Embryonic facial prominence (tissue), 1 donor: ENCODE results near the gene IL17RB.

ENCODE experiments used
- DNase-seq: peaks from one replicate; pipeline ENCODE4 v3.0.0-alpha.2; 2016; ENCODE audit errors: extremely low spot score

IL17RB gene, protein sequence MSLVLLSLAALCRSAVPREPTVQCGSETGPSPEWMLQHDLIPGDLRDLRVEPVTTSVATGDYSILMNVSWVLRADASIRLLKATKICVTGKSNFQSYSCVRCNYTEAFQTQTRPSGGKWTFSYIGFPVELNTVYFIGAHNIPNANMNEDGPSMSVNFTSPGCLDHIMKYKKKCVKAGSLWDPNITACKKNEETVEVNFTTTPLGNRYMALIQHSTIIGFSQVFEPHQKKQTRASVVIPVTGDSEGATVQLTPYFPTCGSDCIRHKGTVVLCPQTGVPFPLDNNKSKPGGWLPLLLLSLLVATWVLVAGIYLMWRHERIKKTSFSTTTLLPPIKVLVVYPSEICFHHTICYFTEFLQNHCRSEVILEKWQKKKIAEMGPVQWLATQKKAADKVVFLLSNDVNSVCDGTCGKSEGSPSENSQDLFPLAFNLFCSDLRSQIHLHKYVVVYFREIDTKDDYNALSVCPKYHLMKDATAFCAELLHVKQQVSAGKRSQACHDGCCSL

DNA sequence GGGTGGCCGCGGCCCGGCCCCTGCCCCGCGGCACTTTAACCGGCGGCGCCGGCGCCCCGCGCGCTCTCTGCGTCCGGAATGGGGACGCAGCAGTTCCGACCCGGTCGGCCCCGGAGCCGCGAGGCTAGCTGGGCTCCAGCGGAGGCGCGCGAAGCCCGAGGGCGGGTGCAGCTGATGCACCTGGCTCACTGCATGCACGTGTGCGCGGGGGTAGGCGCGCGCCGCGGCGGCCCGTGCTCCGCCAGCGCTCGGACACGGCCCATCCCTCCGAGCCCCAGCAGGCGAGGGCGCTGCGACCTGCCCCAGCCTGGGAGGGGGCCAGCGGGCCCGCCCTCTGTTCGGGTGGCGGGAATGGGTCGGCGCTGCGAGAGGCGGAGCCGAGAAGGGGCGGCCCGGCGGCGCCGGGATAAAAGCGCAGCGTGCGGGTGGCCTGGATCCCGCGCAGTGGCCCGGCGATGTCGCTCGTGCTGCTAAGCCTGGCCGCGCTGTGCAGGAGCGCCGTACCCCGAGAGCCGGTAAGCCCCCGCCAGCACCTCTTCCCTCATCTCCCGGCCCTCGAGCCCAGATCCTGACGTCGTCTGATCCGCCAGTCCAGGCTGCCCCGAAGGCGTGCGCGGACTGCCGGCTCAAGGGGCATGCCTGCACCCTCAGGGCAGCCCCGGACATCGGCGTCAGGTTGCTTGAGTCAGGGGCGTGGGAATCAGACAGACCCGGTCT, at the start of gene IL17RB, which contains the start of gene CHDH:
IL17RB (plus strand) TSS at position 435 of the 717 bp plus-strand sequence; CDS start at position 456, 21 bp downstream.
CHDH (minus strand) TSS at position 286 of the 717 bp plus-strand sequence. CDS start 22,411 bp downstream, outside the sequence.
- DNase-seq: no peak

DNA sequence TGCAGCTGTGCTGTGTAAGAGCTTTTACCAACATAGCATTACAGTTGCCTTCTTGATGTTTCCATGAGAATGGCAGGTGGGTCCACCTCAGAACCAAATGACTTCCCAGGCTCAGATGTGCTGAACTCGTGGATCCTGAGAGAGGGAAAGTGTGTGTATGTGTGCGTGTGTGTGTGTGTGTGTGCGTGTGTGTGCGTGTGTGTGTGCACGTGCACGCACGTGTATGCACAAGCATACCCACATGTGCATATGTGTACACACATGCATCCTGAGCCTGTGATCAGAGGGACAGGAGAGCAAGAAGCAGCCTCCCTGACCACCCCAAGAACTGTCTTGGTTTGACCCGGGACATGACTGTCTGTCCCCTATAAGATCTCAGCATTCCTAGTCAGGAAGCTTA, 48.2 kb upstream of the IL17RB start:
- no peak for DNase-seq

DNA sequence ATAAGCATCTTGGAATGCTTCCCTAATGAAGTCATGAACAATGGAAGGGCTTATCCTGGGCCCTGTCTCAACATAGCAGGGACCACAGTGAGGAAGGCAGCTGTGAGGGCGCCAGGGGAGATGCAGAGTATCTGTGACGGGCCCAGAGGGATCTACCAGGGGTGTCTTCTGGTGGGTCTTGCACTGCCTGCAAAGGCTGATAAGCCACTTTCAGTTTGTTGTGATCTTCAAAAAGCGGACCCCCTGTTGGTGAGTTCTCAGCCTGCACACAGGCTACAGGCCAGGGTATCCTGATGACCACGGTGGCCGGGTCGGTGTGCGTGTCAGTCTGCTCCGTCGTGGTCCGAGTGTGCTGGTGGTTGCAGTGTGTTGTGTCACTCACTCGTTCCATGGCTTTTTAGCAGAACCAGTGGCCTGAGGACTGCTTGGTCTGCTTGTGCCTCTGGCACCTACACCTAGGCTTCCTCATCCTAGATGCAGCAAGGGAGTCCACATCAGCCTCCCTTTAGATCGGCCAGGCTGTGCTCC, 47.0 kb upstream of the IL17RB start:
- DNase-seq: no peak

DNA sequence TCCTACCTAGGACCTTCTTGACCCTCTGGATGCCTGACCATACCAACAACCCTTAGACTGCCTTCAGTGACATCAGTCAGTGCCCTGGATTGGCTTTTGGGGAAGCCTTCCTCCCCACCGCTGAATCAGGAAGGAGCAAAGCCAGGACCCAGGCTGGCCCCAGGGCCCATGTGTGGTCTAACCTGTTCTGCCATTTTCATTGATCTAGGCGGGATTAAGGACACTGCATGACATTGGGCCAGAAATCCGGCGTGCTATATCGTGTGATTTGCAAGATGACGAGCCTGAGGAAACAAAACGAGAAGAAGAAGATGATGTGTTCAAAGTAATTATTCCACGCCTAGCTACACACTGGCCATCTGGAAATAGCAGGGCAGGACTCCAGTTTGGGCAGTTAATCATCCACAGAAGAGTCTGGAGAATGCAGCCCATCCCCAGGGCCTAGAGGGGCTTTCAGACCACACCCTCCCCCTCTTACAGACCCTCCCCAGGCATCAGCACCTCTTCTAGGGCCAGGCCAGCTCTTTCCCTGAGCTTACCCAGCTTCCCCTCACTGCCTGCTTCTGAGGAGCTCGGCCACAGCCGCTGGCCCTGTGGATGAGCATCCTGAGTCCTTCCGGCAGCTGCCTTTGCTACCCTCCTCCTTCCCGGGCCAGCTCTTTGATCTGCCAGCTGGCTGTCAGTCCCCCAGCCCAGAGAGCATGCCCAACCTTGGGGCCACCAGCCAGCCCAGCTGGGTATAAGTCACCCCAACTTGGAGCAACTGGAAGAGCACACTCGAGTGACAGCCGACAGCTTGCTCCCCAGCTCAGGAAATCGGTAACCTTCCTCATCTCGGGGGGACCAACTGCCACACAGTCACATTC, 46.1 kb upstream of the IL17RB start:
- DNase-seq: no peak

DNA sequence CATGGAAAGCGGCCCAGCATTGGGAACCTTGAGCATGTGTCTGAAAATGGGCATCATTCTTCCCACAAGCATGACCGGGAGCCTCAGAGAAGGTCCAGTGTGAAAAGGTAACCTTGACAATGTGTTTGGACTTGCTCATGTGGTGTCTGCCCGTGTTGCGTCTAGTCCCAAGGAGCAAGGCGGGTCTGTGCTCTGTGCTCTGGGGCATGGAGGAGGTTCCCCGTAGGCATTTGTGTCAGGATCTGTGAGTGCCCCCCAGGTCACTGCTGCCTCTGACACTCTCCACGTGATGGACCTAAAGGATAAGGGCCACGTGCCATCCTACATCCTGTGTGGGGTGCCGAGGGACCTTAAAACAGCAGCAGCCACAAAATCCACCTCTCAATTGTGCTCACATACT, 45.0 kb upstream of the IL17RB start:
- no peak for DNase-seq

DNA sequence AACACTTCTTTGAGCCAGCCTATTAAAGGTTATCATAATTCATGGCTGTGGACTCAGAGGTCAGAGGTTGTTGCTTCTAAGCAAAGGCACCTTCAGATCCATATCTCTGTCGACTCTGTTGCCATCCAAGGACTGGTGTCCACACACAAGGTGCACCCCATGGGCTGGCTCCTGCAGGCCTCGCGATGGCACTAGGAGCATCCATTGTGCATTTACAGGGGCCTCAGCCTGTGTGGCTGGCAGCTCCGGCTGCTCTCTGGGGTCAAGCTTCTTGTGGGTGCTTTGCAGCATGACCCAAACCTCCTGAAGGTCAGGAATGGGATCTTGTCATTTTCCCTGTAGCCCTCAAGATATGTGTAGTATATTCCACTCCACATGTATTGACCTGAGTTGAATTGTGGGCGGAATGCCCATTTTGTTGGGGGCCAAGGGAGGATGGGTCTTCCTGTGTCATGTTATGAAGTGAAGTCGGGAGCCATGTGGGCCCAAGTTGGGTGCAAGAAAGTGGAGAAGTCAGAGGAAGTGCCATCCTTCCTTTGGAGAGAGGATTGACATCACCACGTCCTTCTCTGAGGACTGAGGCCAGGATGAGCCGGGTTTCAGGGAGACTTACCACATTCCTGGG, 44.0 kb upstream of the IL17RB start:
- DNase-seq: no peak

DNA sequence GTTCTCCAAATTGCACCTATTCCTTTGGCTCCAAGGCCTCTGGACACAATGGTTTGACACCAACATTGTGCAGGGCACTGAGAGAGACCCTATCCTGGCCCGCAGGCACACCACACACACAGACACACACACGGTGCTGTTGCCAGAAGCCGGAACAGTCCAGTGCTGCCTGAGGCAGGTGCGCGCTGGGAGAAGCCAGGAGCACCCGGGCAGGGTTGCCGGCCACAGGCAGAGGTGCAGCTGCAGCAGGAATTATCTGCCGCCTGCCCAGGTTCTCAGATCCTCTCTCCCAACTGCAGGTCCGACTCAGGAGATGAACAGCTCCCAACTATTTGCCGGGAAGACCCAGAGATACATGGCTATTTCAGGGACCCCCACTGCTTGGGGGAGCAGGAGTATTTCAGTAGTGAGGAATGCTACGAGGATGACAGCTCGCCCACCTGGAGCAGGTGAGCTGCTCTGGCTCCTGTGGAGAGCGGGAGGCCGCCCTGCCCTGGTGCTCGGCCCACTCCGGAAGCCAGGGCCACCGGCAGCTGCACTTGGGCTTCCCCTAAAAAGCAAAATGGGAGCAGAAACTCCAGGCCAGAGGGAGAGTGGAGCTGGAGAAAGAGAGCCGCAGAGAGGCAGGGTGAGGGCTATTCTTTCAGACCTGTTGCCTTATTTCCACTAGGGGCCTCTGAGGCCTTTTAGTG, 43.1 kb upstream of the IL17RB start:
- no peak for DNase-seq

DNA sequence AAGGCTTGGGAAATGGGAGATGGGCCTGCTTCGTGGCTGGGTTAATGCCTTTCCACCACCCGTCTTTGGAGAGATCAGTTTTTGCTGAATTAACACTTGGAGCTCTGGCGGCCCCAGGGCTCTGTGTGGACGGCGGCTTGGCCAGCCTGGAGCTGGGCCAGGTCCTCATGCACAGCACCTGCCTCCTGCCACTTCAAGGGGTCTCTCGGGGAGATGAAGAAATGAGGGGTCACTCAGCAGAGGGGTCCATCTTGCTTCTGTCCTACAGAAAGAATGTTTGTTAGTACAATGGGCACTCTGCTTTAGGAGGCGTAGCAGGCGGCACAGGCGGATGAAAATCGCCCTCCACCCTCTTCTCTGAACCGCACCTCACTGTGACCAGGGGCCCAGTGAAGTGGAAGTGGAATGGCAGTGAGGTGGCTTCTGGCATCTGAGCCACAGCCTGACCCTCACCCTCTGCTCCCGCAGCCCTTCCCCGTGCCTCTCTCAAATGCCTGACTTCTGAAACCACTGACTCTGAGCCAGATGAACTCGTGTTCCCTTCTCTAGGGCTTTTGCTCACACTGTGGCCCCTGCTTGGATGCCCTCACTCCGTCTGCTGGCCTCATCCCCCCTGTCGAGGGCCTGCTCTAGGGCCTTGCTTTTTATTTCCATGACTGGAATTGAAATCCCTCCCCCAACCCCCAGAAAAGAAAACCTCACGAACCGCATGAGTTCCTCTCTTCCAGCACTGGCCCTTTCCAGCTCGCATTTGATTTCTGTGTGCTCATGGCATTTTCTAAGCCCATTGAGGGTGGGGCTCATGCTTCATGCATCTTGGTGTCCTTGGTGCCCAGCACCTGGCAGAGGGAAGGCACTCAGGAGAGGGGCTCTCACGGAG, 42.3 kb upstream of the IL17RB start:
- DNase-seq: no peak

DNA sequence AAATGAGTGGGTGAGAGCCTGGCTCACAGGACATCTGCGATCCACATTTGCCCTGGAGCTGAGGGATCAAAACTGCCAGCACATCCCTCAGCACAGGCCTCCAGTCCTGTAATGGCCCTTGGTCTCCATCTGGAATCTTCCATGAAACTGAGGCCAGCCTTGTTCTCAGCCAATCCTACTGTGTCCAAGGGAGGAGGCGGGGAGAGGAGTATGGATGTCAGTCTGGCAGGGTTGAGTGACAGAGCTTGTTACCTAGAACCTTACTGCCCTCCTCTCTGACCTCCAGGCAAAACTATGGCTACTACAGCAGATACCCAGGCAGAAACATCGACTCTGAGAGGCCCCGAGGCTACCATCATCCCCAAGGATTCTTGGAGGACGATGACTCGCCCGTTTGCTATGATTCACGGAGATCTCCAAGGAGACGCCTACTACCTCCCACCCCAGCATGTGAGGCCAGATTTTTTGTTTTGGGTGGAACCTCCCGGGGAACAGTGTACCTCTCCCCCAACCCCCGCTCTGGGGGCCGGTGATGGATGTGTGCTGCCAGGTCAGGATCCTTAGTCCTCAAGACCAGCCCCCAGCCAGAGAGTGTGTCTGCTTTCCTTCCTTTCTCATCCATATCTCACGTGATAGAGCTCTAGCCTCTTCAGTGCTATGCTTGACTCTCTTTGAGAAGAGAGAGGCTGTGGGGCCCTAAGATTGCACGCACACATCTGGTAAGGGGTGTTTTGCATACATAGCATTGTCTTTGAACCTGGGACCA, 41.5 kb upstream of the IL17RB start:
- no peak for DNase-seq

DNA sequence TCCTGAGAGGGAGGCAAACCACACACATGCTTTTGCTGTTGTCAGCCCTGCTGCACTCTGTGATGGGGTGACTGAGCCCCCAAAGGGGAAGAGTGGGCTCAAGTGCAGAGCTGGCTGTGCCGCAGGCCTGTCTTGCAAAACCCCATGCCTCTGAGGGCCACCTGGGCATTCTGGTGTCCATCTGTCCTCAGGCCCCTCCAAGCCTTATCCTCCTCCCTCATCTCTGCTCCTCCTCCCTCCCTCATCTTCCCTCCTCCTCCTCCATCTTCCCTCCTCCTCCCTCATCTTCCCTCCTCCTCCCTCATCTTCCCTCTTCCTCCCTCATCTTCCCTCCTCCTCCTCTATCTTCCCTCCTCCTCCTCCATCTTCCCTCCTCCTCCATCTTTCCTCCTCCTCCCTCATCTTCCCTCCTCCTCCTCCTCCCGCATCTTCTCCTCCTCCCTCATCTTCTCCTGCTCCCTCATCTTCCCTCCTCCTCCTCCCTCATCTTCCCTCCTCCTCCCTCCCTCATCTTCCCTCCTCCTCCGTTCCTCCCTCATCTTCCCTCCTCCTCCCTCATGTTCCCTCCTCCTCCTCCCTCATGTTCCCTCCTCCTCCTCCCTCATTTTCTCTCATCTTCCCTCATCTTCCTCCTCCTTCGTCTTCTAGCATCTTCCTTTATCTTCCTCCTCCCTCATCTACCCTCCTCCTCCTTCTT, 40.8 kb upstream of the IL17RB start:
- DNase-seq: no peak

DNA sequence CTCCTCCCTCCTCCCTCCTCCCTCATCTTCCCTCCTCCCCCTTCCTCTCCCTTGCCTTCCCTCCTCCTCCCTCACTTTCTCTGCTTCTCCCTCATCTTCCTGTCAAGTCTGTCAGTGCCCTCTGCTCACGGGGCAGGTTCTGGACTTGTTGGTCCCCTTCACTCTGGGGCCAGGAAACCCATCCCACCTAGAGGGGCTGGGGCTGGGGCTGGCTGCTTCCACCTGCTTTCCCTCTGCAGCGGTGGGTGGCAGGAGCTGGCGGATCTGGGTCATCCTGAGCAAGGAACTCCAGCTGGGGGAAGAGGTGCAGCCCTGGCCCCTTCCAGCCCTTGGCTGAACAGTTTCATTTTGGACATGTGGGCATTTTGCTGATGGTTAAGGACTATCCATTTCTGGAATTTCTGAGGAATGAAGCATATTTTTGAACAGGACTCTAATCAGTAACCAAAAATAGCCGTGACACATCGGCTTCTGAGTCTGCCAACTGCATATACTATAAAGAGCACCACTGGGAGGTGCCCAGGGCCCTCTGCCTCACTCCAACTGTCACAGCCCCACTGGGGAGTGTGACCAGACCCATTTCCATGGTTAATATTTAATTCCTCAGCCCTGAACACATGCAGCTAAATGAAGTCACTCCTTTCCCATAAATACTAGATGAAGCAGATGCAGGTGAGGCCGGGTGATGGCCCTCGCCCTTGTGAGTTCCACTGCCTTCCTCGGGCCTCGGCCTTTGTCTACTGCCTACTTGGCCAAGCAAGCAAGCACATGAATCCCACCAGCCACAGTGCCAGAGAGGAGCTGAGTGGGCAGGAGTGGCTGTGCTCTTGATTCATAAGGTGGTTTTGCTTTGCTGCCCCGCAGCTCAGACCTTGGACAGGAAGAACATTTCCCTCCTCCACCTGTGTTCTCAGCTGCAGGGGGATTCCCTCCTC, 39.9 kb upstream of the IL17RB start:
- DNase-seq: no peak

DNA sequence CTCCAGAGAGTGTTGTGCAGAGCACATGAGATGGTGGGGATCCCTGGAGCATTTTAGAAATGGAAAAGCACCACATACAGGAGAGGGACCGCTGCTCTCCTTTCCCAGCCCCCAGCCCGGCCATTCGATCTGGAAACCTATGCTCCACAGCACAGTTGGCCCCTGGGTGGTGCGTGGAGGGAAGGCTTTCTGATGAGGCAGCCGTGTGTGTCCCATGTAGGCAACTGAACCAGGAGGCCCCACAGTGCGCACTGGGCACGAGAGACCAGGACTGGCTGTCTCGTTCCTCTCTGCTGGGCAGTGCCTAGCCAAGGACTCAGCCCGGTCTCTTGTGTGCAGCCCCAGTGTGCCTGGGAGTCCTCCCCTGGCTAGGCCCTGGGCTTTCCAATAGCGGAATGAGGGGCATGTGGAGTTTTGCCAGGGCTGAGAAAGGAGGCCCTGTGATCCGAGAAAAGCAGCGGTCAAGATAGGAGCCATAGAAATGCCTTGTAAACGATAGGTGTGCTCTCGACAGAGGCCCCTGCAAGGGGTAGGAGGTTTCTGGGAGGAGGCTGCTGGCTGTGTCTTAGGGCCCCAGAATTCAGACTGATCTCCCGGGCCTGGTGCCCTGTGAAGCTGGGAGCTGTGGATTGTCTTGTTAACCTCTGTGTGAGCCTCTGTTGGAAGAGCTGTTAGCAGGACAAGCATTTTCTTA, 39.1 kb upstream of the IL17RB start:
- no peak for DNase-seq

DNA sequence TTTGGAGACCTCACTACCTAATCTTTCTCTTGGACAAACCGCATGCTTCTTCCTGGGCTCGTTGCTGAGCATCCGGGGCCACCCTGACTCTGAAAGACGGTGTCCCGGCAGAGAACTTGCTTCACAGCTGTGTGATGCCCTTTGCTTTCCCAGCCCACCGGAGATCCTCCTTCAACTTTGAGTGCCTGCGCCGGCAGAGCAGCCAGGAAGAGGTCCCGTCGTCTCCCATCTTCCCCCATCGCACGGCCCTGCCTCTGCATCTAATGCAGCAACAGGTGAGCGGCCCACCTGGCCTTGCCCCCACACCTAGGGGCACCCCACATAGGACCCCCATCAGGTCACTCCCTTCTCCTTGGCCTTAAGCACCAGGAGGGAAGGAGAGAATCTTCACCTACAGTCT, 37.9 kb upstream of the IL17RB start:
- DNase-seq: no peak

DNA sequence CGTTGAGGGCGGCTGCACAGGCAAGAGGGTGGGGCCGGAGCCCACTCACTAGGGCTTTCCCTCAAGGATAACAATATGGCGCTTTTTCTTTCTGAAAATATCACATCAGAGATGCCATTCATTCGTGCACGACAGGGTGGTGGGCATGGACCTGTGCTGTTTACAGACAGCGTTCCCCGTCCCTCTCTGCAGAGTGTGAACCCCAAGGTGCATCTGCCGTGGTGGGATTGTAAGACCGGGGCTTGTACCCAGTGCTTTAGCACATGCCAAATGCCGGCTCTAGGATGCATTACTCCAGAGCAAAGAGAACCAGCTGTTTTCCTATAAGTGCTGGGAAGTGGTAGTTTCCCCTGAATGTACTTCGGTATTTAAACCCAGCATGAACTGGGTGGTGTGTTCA, 37.1 kb upstream of the IL17RB start:
- DNase-seq: no peak

DNA sequence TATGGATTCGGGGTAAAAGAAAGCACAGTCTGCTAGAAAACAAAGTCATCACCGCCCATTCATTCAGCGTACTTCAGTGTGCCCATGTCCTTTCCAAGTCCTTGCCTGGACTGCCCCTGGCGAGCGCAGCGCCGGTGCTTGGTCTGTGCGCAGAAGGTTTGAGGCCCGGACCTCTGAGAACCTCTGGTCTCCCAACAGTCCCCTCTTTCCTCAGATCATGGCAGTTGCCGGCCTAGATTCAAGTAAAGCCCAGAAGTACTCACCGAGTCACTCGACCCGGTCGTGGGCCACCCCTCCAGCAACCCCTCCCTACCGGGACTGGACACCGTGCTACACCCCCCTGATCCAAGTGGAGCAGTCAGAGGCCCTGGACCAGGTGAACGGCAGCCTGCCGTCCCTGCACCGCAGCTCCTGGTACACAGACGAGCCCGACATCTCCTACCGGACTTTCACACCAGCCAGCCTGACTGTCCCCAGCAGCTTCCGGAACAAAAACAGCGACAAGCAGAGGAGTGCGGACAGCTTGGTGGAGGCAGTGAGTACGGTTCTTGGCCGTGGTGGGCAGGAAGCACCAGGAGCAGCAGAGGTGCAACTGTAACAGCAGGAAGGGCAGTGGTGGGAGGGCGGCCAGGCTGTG, 36.5 kb upstream of the IL17RB start:
- no peak for DNase-seq
